OCI-LY3 (cell line): Measurements from ENCODE around the gene MAPKAPK2.

Source experiments
- EZH2phosphoT487 ChIP-seq: fragments of 200-600 bp; shearing (Covaris generic); IDR thresholded peaks from 2 replicates; pipeline ENCODE4 v1.6.1; 2018; ENCODE audit warnings: antibody characterized with exemption, mixed run types, low read depth
- TF ChIP-seq, protein P1 (sequence below): fragments of 200-600, 300-600 bp; sonication (generic); IDR thresholded peaks from 2 replicates; pipeline ENCODE4 v1.5.1; 2014; ENCODE audit warnings: antibody characterized with exemption, low read length, low read depth

DNA sequence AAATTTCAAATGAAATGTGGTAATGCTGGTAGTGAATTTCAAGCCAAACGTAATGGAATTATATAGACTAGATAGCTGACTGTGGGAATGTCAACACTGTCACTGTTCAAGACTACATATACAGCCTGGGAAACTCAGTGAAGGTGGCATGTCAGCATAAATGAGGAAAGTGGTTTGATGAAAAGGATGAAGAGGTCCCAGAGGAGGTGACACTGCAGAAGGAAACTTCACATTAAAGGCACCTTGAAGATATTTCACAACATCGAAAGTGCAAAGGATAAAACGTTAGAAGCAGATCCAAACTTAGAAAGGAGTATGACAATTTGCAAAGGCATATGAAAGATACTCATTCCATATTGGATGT, 25.7 kb downstream of the MAPKAPK2 start:
- TF ChIP-seq, protein P1, sequence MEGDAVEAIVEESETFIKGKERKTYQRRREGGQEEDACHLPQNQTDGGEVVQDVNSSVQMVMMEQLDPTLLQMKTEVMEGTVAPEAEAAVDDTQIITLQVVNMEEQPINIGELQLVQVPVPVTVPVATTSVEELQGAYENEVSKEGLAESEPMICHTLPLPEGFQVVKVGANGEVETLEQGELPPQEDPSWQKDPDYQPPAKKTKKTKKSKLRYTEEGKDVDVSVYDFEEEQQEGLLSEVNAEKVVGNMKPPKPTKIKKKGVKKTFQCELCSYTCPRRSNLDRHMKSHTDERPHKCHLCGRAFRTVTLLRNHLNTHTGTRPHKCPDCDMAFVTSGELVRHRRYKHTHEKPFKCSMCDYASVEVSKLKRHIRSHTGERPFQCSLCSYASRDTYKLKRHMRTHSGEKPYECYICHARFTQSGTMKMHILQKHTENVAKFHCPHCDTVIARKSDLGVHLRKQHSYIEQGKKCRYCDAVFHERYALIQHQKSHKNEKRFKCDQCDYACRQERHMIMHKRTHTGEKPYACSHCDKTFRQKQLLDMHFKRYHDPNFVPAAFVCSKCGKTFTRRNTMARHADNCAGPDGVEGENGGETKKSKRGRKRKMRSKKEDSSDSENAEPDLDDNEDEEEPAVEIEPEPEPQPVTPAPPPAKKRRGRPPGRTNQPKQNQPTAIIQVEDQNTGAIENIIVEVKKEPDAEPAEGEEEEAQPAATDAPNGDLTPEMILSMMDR = no peak
- TF ChIP-seq EZH2phosphoT487 = no peak
